Stimulated activated CD8-positive, alpha-beta memory T cell treated with anti-CD3 and anti-CD28 coated beads, Interleukin-2, amount 100 ng/mL, for 48 hours (primary cell): ENCODE measurements around the gene TAX1BP1.

Experiments
- DNase-seq, 2 donors: peaks; one replicate each; pipeline ENCODE4 v3.0.0-alpha.2; 2020; ENCODE audit warnings: low read depth in 2 of 2

The TAX1BP1 gene

DNA sequence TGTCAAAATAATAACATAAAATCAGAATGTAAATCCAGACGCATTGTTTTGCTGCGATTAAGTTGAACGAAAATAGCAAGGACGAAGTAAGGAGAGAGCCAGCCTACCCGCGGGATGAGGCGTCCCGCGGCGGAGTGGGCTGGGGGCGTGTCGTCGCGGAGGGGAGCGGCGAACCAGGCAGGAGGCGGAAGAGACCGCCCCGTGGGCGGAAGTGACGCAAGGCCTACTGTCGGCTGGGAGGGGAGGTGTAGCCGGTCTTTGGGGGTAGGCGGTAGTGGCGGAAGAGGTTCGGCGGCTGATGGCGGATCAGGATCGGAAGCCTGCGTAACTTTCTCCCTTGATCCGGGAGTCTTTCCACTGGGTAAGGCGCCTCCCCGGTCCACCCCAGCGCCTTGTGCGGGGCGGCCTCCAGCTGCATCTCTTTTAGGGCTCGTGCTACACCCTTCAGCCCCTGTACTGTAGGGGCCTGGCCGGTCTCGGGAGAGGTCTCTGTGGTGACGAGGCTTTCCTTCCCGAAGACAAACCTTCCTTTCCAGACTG is at the start of gene TAX1BP1:
Gene TAX1BP1 (plus strand): TSS at position 254 of the 540 bp plus-strand sequence. CDS start 8,363 bp downstream, outside the sequence.
- peak; percentile 92 for DNase-seq

- DNase-seq, result no peak
Measured at GRCh38 chr7:27690649-27691048, 49.3 kb upstream of the TAX1BP1 start.

- no peak for DNase-seq
Measured at GRCh38 chr7:27693794-27694193, 46.2 kb upstream of the TAX1BP1 start.

GRCh38 chr7:27695096-27695495 is 44.9 kb upstream of the TAX1BP1 start:
- no peak for DNase-seq

- DNase-seq, result no peak
Measured at GRCh38 chr7:27697861-27698430, 42.0 kb upstream of the TAX1BP1 start.

DNA sequence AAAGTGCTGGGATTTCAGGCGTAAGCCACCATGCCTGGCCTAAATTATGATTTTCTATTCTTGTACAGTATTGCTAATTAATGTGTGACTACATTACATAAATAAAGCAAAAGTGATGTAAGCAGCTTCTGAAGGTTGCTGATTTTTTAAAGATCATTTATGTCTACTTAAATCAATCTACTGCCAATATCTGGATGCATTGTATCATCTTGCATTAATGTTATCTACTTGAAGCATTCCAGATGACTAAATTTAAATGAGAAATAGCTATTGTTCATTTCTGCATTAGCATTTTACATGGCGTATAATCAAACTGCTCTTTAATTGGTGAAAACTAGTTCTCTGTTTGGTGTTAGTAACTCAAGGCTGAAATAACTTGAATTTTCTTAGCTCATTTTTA is 40.2 kb upstream of the TAX1BP1 start:
- no peak for DNase-seq

GRCh38 chr7:27700501-27700900 is 39.5 kb upstream of the TAX1BP1 start:
- DNase-seq, result no peak

GRCh38 chr7:27703181-27703580 is 36.8 kb upstream of the TAX1BP1 start:
- DNase-seq, result no peak

DNA sequence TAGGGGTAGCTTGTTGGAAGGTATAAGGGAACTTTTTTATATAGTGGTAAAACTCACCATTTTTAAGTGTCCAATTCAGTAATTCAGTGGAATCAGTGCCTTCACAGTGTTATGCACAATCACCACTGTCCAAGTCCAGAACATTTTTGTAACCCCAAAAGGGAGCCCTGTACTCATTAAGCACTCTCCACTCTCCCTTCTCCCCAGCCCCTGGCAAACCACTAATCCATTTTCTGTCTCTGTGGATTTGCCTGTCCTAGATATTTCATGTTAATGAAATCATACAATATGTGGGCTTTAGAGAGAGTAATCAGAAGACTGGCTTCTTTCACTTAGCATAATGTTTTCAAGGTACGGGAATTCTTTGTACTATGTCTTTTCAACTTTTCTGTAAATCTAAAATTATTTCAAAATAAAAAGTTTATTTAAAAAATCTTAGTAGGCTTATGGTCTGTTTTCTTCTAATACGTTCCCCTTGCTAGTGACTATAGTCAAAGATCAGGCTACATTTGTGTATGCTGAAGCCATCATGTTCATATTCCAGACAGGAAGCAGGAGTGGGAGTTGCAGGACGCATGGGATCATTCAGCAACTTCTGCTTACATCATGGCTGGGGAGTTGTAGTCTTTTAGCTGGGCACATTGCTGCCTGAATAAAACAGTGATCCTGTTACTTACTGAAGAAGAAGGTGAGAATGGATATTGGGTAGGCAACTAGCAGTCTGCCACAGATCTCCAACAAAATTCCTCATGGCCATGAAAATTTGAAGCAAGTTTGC is 35.4 kb upstream of the TAX1BP1 start:
- no peak for DNase-seq

- DNase-seq, result no peak
Measured at GRCh38 chr7:27705200-27705594, 34.8 kb upstream of the TAX1BP1 start.

DNA sequence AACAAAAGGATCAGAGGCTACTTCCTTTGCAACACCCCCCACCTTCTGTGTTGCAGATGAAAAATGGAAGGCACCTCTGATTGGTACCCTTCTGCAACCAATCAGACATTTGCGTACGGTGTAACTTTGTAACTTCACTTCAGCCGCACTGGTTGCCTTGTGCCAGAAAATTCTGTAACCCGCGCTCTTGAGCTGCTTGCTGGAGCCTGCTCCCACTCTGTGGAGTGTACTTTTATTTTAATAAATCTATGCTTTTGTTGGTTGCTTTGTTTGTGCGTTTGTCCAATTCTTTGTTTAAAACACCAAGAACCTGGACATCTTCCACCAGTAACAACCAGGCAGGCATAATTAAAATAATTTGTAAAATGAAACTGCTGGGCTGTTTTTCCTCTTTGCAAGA is 31.5 kb upstream of the TAX1BP1 start:
- no peak for DNase-seq

DNA sequence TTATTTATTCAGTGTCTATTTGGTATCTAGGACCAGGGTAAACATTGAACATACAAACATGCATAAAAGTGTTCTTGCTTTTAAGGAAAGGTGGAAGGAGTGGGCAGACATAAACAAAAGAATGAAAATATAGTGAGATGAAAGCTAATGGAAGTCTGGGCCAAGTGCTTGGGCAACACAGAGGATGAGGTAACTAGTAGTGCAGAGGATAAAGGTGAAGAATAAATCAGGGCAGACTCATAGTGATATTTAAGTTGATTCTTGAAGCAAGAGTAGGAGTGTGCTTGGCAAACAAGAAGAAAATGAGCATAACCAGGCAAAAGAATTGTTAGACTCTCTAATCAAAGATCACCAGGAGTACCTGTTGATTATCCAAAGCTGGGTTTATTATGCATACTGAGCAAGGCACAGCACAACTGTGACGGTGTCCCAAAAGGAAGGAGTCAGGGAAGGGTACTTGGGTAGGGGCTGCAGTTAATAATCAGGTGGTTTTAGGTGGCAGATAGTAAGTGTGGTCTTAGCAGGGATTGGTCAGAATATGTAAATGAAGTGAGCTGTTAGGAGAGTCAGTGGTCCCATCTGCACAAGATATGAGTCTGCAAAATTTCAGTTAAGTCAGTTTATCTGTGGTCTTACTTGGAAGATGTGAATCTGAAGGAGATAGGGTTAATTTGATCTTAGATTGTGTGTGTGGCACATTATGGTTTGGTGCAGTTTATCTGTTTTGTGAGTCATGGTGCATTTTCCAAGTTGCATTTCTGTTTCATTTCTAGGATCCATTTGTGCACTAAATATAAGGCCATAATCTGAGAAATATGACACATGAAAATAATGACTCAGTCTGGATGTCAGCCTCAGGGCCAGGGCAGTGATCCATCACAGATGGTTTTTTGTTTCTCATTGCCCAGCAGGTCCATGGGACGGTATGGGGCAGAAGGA is 30.6 kb upstream of the TAX1BP1 start:
- no peak for DNase-seq

DNA sequence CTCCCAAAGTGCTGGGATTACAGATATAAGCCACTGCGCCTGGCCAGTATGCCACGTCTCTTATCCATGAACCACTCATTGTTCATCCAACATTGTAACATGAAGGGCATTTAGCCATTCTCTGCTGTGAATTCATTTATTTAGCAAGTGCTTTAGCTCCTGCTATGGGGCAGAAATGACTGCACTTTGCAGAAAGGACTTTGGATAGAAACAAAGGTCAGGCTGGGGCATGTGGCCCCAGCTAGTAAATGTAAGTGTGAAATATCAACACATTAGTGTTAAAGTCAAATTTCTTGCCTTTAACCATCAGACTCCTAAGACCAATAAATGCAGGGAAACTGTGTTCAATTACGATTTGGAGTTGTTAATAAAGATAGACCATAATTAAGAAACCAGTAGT is 27.7 kb upstream of the TAX1BP1 start:
- no peak for DNase-seq

DNA sequence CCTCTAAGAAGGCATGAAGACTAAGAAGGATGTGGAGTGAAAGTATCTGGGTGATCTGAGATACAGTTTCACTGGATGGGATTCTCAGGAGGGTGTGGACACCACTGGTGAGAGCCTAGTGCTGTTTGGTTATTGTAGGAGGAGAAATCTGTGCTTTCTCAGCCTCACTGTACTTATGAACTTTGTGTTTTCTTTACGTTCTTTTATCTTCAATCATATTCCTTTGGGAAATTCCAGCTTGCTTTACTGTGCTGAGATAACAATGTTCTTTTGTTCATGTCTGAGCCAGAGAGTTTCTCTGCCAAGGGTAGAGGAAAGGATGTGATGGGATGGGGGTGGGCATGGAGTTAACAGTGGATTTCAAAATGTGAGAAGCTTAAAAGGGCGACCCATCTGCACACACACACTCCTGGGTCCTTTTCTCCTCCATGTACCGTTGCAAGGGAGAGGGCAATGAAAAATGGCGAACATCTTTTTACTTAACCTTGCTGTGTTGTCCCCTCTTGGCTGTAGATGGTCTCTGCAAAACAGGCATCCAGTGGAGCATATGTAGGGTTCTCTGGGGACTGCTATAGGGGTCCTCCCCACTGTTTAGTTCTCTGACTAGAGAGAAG is 25.0 kb upstream of the TAX1BP1 start:
- no peak for DNase-seq

- no peak for DNase-seq
Measured at GRCh38 chr7:27723085-27723484, 16.9 kb upstream of the TAX1BP1 start.

DNA sequence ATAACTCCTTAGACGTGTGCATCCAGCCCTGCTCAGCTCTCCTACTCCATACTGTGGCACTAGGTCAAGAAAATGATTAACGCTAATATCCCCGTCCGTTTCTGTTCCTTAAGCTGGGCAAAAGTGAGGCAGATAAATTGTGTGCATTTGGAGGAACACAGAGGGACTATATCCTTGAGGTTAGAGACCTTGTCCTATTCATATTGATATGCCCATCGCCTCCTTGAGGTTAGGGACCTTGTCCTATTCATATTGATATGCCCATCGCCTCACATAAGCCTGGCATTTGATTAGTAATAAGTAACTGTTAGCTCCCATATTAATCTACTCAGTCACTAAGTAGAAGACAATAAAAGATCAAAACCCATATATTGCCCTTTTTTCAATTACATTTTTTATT is 12.9 kb upstream of the TAX1BP1 start:
- no peak for DNase-seq

GRCh38 chr7:27730112-27730511 is 9.8 kb upstream of the TAX1BP1 start:
- no peak for DNase-seq

DNA sequence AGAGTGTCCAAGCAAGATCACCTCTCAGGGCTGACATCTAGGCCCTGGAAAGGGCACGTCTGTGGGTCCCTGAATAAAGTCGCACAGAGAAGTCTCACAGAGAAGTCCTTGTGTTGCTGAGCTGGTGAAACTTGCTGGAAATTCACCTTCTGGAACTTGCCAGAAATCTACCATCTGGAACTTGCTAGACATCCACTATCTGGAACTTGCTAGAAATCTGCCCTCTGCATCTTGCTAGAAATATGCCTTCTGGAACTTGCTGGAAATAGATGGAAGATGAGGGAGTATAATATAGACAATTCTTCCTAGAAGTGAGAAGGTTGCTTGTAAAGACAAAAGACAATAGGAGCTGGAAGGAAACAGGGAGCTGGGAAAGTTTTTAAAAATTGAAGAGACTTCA is 5.4 kb upstream of the TAX1BP1 start:
- no peak for DNase-seq

DNA sequence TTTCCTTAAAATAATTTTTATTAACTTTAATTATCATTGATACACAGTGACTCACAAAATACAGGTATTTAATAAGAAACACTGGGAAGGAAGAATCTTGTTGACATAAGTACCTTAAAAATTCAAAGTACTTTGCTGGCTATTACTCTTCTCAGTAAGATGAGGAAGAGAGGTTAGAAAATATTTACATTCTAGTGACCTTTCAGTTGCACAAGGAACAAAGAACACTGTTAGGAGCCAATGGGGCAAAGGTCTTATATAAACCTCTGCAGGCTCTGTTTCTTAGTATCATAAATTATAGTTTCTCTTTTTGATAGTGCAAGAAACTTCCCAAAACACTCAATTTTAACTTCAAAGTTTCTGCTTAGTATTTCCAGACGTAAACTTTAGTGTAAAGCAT is 4.8 kb upstream of the TAX1BP1 start:
- no peak for DNase-seq

- DNase-seq, result no peak
Measured at GRCh38 chr7:27735831-27736230, 4.1 kb upstream of the TAX1BP1 start.

DNA sequence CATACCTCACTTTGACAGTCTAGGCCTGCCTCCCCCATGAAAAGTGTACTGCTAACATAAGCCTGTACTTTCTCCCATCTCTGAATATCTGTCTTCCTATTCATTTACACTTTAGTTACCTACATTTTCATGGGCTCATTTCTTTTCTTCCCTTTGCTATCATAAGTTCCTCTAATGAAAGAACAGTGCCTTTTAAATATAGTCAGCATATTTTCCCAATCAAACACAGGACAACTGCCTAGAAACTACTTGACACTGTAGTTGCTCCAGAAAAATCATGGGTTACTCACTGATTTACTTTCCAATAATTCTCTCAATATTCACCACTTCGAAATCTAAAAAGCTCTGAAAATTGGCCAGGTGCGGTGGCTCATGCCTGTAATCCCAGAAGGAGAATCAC is 2.8 kb upstream of the TAX1BP1 start:
- DNase-seq, result no peak

- DNase-seq, result no peak
Measured at GRCh38 chr7:27737616-27738015, 2.3 kb upstream of the TAX1BP1 start.
